ENCODE data around the gene KMT2B.

KMT2B gene

DNA sequence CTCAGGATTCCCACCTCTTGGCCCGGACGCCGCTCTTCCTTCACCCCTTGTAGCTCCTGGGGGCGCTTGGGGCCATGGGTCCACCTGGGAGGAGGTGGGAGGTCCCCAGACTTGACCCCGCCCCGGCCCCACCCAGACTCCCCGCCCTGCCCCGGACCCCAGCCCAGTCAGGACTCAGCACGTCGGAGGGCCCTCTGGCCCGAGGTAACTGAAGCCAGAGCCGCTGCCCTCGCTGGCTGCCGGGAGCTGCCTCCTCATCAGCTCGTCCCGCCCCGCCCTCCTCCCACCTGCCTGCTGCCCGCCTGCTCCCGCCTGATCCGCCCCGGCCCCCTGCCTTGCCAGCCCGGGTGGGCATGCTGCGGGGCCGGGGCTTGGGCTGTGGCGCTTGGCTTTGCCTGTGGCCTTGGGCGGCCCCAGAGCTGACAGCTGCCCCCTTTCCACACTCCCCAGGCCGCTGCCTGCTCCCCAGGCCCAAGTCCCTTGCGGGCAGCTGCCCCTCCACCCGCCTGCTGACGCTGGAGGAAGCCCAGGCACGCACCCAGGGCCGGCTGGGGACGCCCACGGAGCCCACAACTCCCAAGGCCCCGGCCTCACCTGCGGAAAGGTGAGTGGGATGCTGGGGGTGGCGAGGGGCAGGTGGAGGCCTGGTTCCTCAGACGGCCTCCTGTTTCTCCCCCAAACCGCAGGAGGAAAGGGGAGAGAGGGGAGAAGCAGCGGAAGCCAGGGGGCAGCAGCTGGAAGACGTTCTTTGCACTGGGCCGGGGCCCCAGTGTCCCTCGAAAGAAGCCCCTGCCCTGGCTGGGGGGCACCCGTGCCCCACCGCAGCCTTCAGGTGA, 66.9 kb downstream of the KMT2B start:
- TF ChIP-seq, protein P1, sequence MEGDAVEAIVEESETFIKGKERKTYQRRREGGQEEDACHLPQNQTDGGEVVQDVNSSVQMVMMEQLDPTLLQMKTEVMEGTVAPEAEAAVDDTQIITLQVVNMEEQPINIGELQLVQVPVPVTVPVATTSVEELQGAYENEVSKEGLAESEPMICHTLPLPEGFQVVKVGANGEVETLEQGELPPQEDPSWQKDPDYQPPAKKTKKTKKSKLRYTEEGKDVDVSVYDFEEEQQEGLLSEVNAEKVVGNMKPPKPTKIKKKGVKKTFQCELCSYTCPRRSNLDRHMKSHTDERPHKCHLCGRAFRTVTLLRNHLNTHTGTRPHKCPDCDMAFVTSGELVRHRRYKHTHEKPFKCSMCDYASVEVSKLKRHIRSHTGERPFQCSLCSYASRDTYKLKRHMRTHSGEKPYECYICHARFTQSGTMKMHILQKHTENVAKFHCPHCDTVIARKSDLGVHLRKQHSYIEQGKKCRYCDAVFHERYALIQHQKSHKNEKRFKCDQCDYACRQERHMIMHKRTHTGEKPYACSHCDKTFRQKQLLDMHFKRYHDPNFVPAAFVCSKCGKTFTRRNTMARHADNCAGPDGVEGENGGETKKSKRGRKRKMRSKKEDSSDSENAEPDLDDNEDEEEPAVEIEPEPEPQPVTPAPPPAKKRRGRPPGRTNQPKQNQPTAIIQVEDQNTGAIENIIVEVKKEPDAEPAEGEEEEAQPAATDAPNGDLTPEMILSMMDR (IDR thresholded peaks at IDR 0.05; ENCODE audit: borderline replicate concordance, insufficient read depth, low read depth, low read length): no peak
- no peak overlapping the region for H3K4me3 ChIP-seq (ENCODE audit: low read depth, low read length)

DNA sequence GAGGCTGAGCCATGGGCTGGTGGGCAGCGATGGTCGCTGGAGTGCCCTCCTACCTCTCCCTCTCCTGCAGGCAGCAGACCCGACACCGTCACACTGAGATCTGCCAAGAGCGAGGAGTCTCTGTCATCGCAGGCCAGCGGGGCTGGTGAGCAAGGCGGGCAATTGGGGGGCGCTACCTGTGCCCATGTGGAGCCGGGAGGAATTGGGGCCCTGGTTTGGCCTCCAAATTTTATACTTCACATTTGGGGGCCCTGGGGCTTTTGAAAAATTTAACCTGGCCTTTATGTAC, 67.5 kb downstream of the KMT2B start:
- TF ChIP-seq, protein P1 (IDR thresholded peaks at IDR 0.05; ENCODE audit: borderline replicate concordance, insufficient read depth, low read depth, low read length): no peak
- H3K4me3 ChIP-seq (ENCODE audit: low read depth, low read length): no peak overlapping the region

GRCh38 chr19:35786299-35787160, 68.7 kb downstream of the KMT2B start:
- TF ChIP-seq, protein P1 (IDR thresholded peaks at IDR 0.05; ENCODE audit: borderline replicate concordance, insufficient read depth, low read depth, low read length): no peak

GRCh38 chr19:35787227-35787799, 69.5 kb downstream of the KMT2B start:
- TF ChIP-seq, protein P1 (IDR thresholded peaks at IDR 0.05; ENCODE audit: borderline replicate concordance, insufficient read depth, low read depth, low read length): no peak
- no peak overlapping the region for H3K4me3 ChIP-seq (ENCODE audit: low read depth, low read length)

More at GRCh38 chr19:35786299-35787160, 68.7 kb downstream of the KMT2B start:
- H3K4me3 ChIP-seq (ENCODE audit: low read depth, low read length): no peak overlapping the region
